Colon (tissue), 2 donors: ENCODE measurements around the gene DCTN4.
A peak's percentile ranks its signal among the peaks of the same experiment; 100 is the strongest.

Experiments
- FAIRE-seq: peaks from 2 replicates; lab custom pipeline; 2012; peaks lifted over from hg19 to GRCh38; lab: Jason Lieb, UNC
- donor health status: control.
- donor health status: control.

The DCTN4 gene

GRCh38 chr5:150758531-150759333 lies at the start of gene DCTN4:
Gene DCTN4, minus strand, starts transcription at chr5:150759017. Its CDS starts 24 bp downstream, at chr5:150758993.
- peak; percentile 45 for FAIRE-seq

DNA sequence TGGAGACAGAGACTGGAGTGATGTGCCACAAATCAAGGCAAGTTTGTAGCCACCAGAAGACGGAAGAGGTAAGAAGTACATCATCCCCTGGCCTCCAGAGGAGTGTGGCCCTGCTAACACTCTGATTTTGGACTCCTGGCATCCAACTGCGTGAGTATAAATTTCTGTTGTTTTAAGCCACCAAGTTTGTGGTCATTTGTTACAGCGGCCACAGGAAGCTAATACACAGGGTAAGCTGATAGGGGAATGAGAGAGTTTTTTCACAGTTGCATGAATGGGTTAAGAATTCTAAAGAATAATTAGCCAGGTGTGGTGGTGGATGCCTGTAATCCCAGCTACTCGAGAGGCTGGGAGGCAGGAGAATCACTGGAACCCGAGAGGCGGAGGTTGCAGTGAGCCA lies 45.6 kb upstream of the DCTN4 start:
- no peak for FAIRE-seq

- no peak for FAIRE-seq
Measured at GRCh38 chr5:150801117-150801927, 42.5 kb upstream of the DCTN4 start.

DNA sequence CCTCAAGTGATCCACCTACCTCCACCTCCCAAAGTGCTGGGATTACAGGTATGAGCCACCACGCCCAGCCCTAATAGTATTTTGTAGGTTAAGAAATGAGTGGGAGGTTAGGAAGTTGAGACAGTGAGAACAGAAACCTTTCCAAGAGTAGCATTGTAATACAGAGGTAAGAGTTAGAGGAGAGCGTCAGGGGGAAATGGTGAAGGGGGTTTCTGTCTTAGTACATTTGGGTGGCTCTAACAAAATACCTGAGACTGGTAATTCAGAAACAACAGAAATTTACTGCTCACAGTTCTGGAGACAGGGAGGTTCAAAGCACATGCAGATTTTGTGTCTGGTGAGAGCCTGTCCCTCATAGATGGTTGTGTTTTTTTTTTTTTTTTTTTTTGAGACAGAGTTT lies 38.6 kb upstream of the DCTN4 start:
- no peak for FAIRE-seq

DNA sequence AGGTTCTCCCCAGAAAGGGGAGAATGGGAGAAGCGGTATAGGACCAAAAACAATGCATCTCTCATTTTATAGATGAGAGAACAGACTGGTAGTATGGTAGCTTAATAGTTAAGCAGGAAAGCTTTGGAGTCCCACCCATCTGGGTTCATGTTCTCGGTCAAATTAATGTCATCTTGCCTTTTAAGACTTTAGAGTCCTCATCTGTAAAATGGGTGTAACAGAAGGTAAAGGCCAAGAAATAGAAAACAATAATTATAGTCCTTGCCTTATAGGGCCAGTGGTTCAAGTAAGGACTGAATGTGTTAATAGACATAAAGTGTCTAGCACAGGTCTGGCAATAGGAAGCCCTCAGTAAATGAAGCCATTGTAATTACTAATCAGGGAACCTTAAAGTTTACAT lies 36.1 kb upstream of the DCTN4 start:
- no peak for FAIRE-seq

- FAIRE-seq = peak; percentile 33
Measured at GRCh38 chr5:150793423-150793888, 34.6 kb upstream of the DCTN4 start.

GRCh38 chr5:150791536-150791935 lies 32.7 kb upstream of the DCTN4 start:
- FAIRE-seq = no peak

- no peak for FAIRE-seq
Measured at GRCh38 chr5:150789943-150790611, 31.3 kb upstream of the DCTN4 start.

GRCh38 chr5:150789450-150789849 lies 30.6 kb upstream of the DCTN4 start:
- FAIRE-seq = no peak

- no peak for FAIRE-seq
Measured at GRCh38 chr5:150788977-150789376, 30.2 kb upstream of the DCTN4 start.

DNA sequence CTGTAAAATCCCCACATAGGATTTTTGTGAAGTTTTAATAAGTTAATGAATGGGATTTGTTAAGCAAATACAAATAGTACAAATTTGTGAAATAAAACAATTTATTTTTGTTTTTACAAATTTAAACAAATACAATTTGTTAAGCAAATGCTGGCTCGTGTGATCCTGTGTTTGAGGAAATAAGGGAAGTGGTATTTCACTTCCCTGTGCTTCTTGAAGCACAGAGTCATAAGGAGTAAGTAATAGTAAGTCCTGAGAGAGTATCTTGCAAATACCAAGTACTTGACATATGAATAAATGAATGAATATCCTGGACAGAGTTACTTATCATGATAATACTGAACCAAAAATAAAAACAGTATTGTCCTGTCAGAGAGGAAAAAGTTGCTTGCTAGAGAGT lies 28.8 kb upstream of the DCTN4 start:
- no peak for FAIRE-seq

- FAIRE-seq = no peak
Measured at GRCh38 chr5:150786876-150787275, 28.1 kb upstream of the DCTN4 start.

DNA sequence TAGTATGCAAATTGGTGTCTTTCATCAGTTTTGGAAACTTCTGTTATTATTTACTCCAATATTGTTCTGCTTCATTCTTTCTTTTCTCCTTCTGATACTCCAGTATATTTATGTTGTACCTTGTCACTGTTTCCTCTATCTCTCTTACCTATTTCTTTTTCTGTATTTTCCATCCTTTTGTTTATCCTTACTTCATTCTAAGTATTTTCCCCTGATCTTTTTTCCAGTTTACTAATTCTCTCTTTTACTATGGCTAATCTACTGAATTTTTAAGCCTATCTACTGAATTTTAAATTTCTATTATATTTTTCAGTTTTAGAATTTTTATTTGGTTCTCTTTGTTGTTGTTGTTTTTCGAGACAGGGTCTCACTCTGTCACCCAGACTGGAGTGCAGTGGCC lies 27.1 kb upstream of the DCTN4 start:
- no peak for FAIRE-seq

- peak; percentile 5 for FAIRE-seq
Measured at GRCh38 chr5:150783422-150783928, 24.7 kb upstream of the DCTN4 start.

GRCh38 chr5:150782850-150783249 lies 24.0 kb upstream of the DCTN4 start:
- FAIRE-seq = no peak

- no peak for FAIRE-seq
Measured at GRCh38 chr5:150781706-150782614, 23.1 kb upstream of the DCTN4 start.

DNA sequence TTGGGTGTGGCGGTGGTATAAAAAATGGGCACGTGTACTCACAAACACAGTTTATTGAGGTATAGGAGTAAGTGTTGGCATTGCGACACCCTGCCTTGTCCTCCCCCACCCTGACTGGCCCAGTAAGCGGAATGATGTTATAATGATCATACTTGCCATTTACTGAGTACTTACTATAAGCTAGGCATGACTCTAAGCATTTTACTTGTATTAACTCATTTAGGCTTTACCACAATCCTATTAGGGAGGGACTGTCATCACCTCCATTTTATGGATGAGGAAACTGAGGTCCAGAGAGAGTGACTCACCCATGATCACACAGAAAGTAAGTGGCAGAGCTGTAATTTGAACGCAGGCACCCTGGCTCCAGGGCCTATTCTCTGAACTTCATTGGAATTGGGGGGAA lies 22.0 kb upstream of the DCTN4 start:
- FAIRE-seq = no peak

DNA sequence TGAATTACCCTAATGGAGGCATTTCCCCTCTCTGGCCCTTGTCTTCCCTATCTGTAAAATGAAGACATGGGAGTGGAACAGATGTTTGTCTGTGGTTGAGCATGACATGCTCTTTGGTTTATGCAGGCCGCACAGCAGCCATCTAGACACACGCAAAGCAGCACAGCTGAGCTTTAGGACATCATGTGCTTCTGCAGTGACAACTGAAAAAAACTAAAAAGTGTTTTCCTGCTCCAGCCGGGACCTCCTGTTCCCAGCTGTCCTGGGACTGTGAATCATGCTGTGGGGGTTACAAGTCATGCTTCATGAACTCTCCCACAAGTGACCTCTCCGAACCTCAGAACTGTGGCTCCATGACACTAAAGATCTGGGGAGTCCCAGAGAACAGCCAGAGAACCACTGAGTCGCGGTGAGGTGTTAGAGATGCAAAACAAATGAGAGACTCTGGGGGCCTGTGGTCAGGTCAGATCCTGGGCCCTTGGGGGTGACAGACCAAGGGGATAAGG lies 21.4 kb upstream of the DCTN4 start:
- FAIRE-seq = no peak

GRCh38 chr5:150779397-150780186 lies 20.8 kb upstream of the DCTN4 start:
- FAIRE-seq = no peak
